ENCODE results near the gene CPNE2.

CPNE2 gene

GRCh38 chr16:57172721-57173290 lies 80.4 kb downstream of the CPNE2 start:
- peaks cover 68% of the 10 kb centered on the region for H3K36me3 ChIP-seq (ENCODE audit: low read depth)
- no peaks in the 10 kb centered on the region for H3K27me3 ChIP-seq (ENCODE audit: insufficient read depth, poor library complexity, severe bottlenecking)
- ATAC-seq (ENCODE audit: low read depth), result no peak
- no peak overlapping the region for H3K4me3 ChIP-seq (ENCODE audit: severe bottlenecking)
- H3K27ac ChIP-seq (ENCODE audit: poor library complexity, severe bottlenecking), result no peak overlapping the region
- no peak for DNase-seq (ENCODE audit: low spot score)
- H3K4me1 ChIP-seq (ENCODE audit: insufficient read depth, poor library complexity, severe bottlenecking), result no peaks in the 10 kb centered on the region
- TF ChIP-seq CTCF (IDR thresholded peaks at IDR 0.05; ENCODE audit: poor library complexity, severe bottlenecking), result no peak
- H3K9me3 ChIP-seq (ENCODE audit: severe bottlenecking), result no peaks in the 10 kb centered on the region

- H3K36me3 ChIP-seq (ENCODE audit: low read depth), result peaks cover 53% of the 10 kb centered on the region
These were observed 83.5 kb downstream of the CPNE2 start for GRCh38 chr16:57175896-57176295.

GRCh38 chr16:57178196-57178595 lies 85.8 kb downstream of the CPNE2 start:
- no peak overlapping the region for H3K27ac ChIP-seq (ENCODE audit: poor library complexity, severe bottlenecking)
- H3K4me3 ChIP-seq (ENCODE audit: severe bottlenecking), result no peak overlapping the region
- no peak for TF ChIP-seq CTCF (IDR thresholded peaks at IDR 0.05; ENCODE audit: poor library complexity, severe bottlenecking)
- DNase-seq (ENCODE audit: low spot score) (no peak), ATAC-seq (ENCODE audit: low read depth) (no peak)
- no peaks in the 10 kb centered on the region for H3K27me3 ChIP-seq (ENCODE audit: insufficient read depth, poor library complexity, severe bottlenecking)
- H3K36me3 ChIP-seq (ENCODE audit: low read depth), result peaks cover 30% of the 10 kb centered on the region
- H3K4me1 ChIP-seq (ENCODE audit: insufficient read depth, poor library complexity, severe bottlenecking), result no peaks in the 10 kb centered on the region
- H3K9me3 ChIP-seq (ENCODE audit: severe bottlenecking), result no peaks in the 10 kb centered on the region

More at GRCh38 chr16:57175896-57176295, 83.5 kb downstream of the CPNE2 start:
- Histone ChIP-seq H3K9me3 (ENCODE audit: severe bottlenecking) (no peaks in the 10 kb centered on the region), H3K27me3 (ENCODE audit: insufficient read depth, poor library complexity, severe bottlenecking) (no peaks in the 10 kb centered on the region), H3K4me3 (ENCODE audit: severe bottlenecking) (no peak overlapping the region), H3K4me1 (ENCODE audit: insufficient read depth, poor library complexity, severe bottlenecking) (no peaks in the 10 kb centered on the region), H3K27ac (ENCODE audit: poor library complexity, severe bottlenecking) (no peak overlapping the region)
- no peak for DNase-seq (ENCODE audit: low spot score)
- no peak for TF ChIP-seq CTCF (IDR thresholded peaks at IDR 0.05; ENCODE audit: poor library complexity, severe bottlenecking)
- no peak for ATAC-seq (ENCODE audit: low read depth)

GRCh38 chr16:57178793-57179212 lies 86.4 kb downstream of the CPNE2 start:
- H3K27ac ChIP-seq (ENCODE audit: poor library complexity, severe bottlenecking), result no peak overlapping the region
- ATAC-seq (ENCODE audit: low read depth), result no peak

More at GRCh38 chr16:57178793-57179212, 86.4 kb downstream of the CPNE2 start:
- H3K4me3 ChIP-seq (ENCODE audit: severe bottlenecking), result no peak overlapping the region
- H3K36me3 ChIP-seq (ENCODE audit: low read depth), result peaks cover 24% of the 10 kb centered on the region
- DNase-seq (ENCODE audit: low spot score), result no peak
- H3K9me3 ChIP-seq (ENCODE audit: severe bottlenecking), result no peaks in the 10 kb centered on the region
- no peaks in the 10 kb centered on the region for H3K27me3 ChIP-seq (ENCODE audit: insufficient read depth, poor library complexity, severe bottlenecking)
- no peaks in the 10 kb centered on the region for H3K4me1 ChIP-seq (ENCODE audit: insufficient read depth, poor library complexity, severe bottlenecking)
- no peak for TF ChIP-seq CTCF (IDR thresholded peaks at IDR 0.05; ENCODE audit: poor library complexity, severe bottlenecking)
